K562 (cell line): ENCODE results near the gene SERPINB12. TPM values are rescaled to one million over a fixed set of nuclear protein-coding genes. Genes with fewer than 3 reads are reported as not detected.

Experiments used
- ATAC-seq: fragments of 200-7000 bp; cut with Tn5 transposase; 3 replicates; pipeline ENCODE4 v1.9.1; 2020; ENCODE audit warnings: moderate library complexity
- BruUV-seq: library from RNA; stranded (reverse); fragments of 400-500 nt; replicated peaks from 2 replicates; lab custom pipeline; 2021; lab: Mats Ljungman, UMichigan
- CTCF ChIA-PET: fragments of 300-600 bp; formaldehyde crosslinking; extraction: SDS; loops from one replicate; lab custom pipeline; 2021; ENCODE audit warnings: low intra/inter-chr PET ratio; lab: Yijun Ruan, JAX
- POLR2A ChIA-PET: fragments of 300-600, 350-650 bp; sonication (Branson Sonifier 250); formaldehyde crosslinking; extraction: SDS; loops from one replicate; lab custom pipeline; 2021; ENCODE audit warnings: antibody characterized with exemption, inconsistent platforms; lab: Yijun Ruan, JAX
- DNase-seq, 4 experiments: peaks; one replicate each; pipeline versions ENCODE4 v3.0.0 to v3.0.0-alpha.2; 2011 to 2018; ENCODE audit warnings: low spot score in 3 of 4, mixed read lengths in 3 of 4; ENCODE audit errors: extremely low read depth in 1 of 4
- FAIRE-seq: peaks from 2 replicates; lab custom pipeline; 2011; peaks lifted over from hg19 to GRCh38; lab: Jason Lieb, UNC
- H2AFZ ChIP-seq: 2 replicates; pipeline ENCODE4 v1.6.0; 2011; ENCODE audit warnings: low read depth, low read length, control low read depth, inconsistent platforms
- H3K27ac ChIP-seq: fragments of 200-600 bp; 3 replicates; pipeline ENCODE4 v1.8.0; 2011; ENCODE audit warnings: low read depth, mild to moderate bottlenecking, control low read depth, inconsistent platforms, low read length, moderate library complexity, mixed read lengths; ENCODE audit errors: extremely low read depth
- H3K27me3 ChIP-seq, 2 experiments: fragments of 300-600 bp in 1 of 2; 2 replicates in 1 of 2; 3 replicates in 1 of 2; pipeline versions ENCODE4 v1.6.0 to v1.8.0; 2011; ENCODE audit warnings: inconsistent platforms in 2 of 2, low read length in 2 of 2, mild to moderate bottlenecking in 1 of 2, mixed read lengths in 1 of 2, moderate library complexity in 1 of 2; ENCODE audit not compliant: control insufficient read depth in 2 of 2, insufficient read depth in 2 of 2
- H3K36me3 ChIP-seq: fragments of 300-600 bp; 3 replicates; pipeline ENCODE4 v1.8.0; 2011; ENCODE audit warnings: mild to moderate bottlenecking, low read length, inconsistent platforms; ENCODE audit not compliant: control insufficient read depth, insufficient read depth
- H3K4me1 ChIP-seq, 2 experiments: fragments of 200-600 bp in 1 of 2; replicated peaks in 1 of 2; 2 replicates in 1 of 2; 3 replicates in 1 of 2; pipeline versions ENCODE4 v1.5.1 to v1.8.0; 2011; ENCODE audit warnings: inconsistent platforms in 2 of 2, low read length in 2 of 2, mild to moderate bottlenecking in 1 of 2, mixed read lengths in 1 of 2, moderate library complexity in 1 of 2; ENCODE audit not compliant: control insufficient read depth in 2 of 2, insufficient read depth in 2 of 2
- H3K4me2 ChIP-seq: 2 replicates; pipeline ENCODE4 v1.6.1; 2011; ENCODE audit warnings: low read length, control low read depth, inconsistent platforms, mixed read lengths; ENCODE audit not compliant: insufficient read depth
- H3K4me3 ChIP-seq: fragments of 200-600 bp; sonication (generic), shearing (Covaris generic); 2 replicates; pipeline ENCODE4 v1.5.1; 2016; ENCODE audit warnings: control low read depth, inconsistent platforms
- H3K79me2 ChIP-seq: fragments of 200-600 bp; 3 replicates; pipeline ENCODE4 v1.8.0; 2011; ENCODE audit warnings: low read length, inconsistent platforms; ENCODE audit not compliant: control insufficient read depth, insufficient read depth
- H3K9ac ChIP-seq, 2 experiments: 2 replicates each; pipeline versions ENCODE4 v1.6.0 to v1.6.1; 2011; ENCODE audit warnings: low read depth in 2 of 2, low read length in 2 of 2, control low read depth in 1 of 2, inconsistent platforms in 1 of 2, mild to moderate bottlenecking in 1 of 2, mixed read lengths in 1 of 2; ENCODE audit not compliant: insufficient read depth in 1 of 2
- H3K9me1 ChIP-seq: one replicate; pipeline ENCODE4 v1.6.0; 2011; ENCODE audit warnings: inconsistent platforms, mild to moderate bottlenecking, low read length, moderate library complexity; ENCODE audit not compliant: control insufficient read depth, insufficient read depth
- H3K9me3 ChIP-seq: replicated peaks from 2 replicates; pipeline ENCODE4 v1.5.1; 2011; ENCODE audit warnings: low read depth, low read length, inconsistent platforms; ENCODE audit not compliant: control insufficient read depth, insufficient read depth
- H4K20me1 ChIP-seq: replicated peaks from 2 replicates; pipeline ENCODE4 v1.6.1; 2011; ENCODE audit warnings: low read length, inconsistent platforms, mixed read lengths; ENCODE audit not compliant: control insufficient read depth, insufficient read depth
- BRF1 ChIP-seq: IDR thresholded peaks from 3 replicates; pipeline ENCODE4 v1.6.1; 2011; ENCODE audit warnings: borderline replicate concordance, mild to moderate bottlenecking; ENCODE audit not compliant: insufficient read length; ENCODE audit errors: extremely low read depth
- FOXJ3 ChIP-seq: sonication (generic); formaldehyde crosslinking; IDR thresholded peaks from 2 replicates; pipeline ENCODE4 v1.4.0; 2020; ENCODE audit warnings: mild to moderate bottlenecking, missing genetic modification reagents
- FOXK2 ChIP-seq, 2 experiments: fragments of 450-650 bp; IDR thresholded peaks in 1 of 2; conservative IDR thresholded peaks in 1 of 2; 2 replicates each; pipeline ENCODE4 v1.6.1; 2016; ENCODE audit warnings: low read depth in 2 of 2, mild to moderate bottlenecking in 1 of 2
- ZNF445 ChIP-seq: fragments of 250-450 bp; sonication (Bioruptor Pico); IDR thresholded peaks from 2 replicates; pipeline ENCODE4 v1.4.0; 2020; ENCODE audit warnings: low read depth, mild to moderate bottlenecking, moderate library complexity
- ZNF655 ChIP-seq: fragments of 250-450 bp; sonication (Bioruptor Pico); IDR thresholded peaks from 2 replicates; pipeline ENCODE4 v1.5.0; 2021
- WGBS: fragments of 100-300 bp; shearing (Covaris generic); methylation state at CpG from one replicate; pipeline ENCODE4 v1.1.6; 2016; ENCODE audit warnings: low coverage, mixed read lengths; ENCODE audit not compliant: insufficient coverage; ENCODE audit errors: missing lambda C conversion rate; 5-methylcytosine and 5-hydroxymethylcytosine counted together
- in situ Hi-C: fragments of 300-500 bp; cut with MboI; formaldehyde crosslinking; loops from 4 replicates; pipeline ENCODE4 v1.15.0; 2018; ENCODE audit warnings: inconsistent platforms, mixed read lengths
- intact Hi-C: fragments of 100-400 bp; cut with micrococcal nuclease; formaldehyde crosslinking; loops from 2 replicates; pipeline ENCODE4 v1.14.2; 2022
- polyA plus RNA-seq, 8 experiments: library from polyadenylated mRNA; depleted of rRNA in 4 of 8; stranded (reverse) in 5 of 8; unstranded in 3 of 8; fragments of >200 nt; fragmentation: Nextera tagmentation in 2 of 8; fragmentation: Illumina TruSeq in 1 of 8; extraction: Ambion mirVana in 2 of 8; extraction: Trizol in 1 of 8; gene quantifications; 2 replicates each; pipeline versions ENCODE4 v1.2.1 to v1.2.3, GENCODE V29; 2011 to 2014; ENCODE audit warnings: inconsistent platforms in 1 of 8, missing spikeins in 1 of 8
- total RNA-seq, 7 experiments: library from RNA; depleted of rRNA in 6 of 7; stranded (reverse); fragments of >200 nt in 6 of 7; fragmentation: Illumina TruSeq in 2 of 7; extraction: Trizol in 2 of 7; gene quantifications; 2 replicates each; pipeline versions ENCODE4 v1.2.1 to v1.2.3, GENCODE V29; 2011 to 2021; ENCODE audit warnings: low replicate concordance in 1 of 7
- TF ChIP-seq, protein P1 (sequence below): fragments of 450-650 bp; formaldehyde crosslinking; IDR thresholded peaks from 2 replicates; pipeline ENCODE4 v1.4.0; 2022; ENCODE audit warnings: missing genetic modification characterization
- TF ChIP-seq, protein P2 (sequence below): sonication (generic); formaldehyde crosslinking; IDR thresholded peaks from 2 replicates; pipeline ENCODE4 v1.8.1; 2023; ENCODE audit warnings: mild to moderate bottlenecking, missing genetic modification reagents, moderate library complexity

The SERPINB12 gene
- total and polyA plus RNA-seq, 9 of the 15 experiments (the other 6 are each of a cell fraction or from before 2014, with no cell fraction given): not detected

- no peaks in the 10 kb centered on the region for H3K4me1 ChIP-seq
- FAIRE-seq (no peak), DNase-seq (no peak), ATAC-seq (no peak)
- intact Hi-C loops (no loop called here), in situ Hi-C loops (no loop called here)
- no peak overlapping the region for H3K27ac ChIP-seq
- H3K4me3 ChIP-seq: no peak overlapping the region
- no peaks in the 10 kb centered on the region; a peak in 1 of 5 replicates for H3K27me3 ChIP-seq
- H3K9ac ChIP-seq: no peak overlapping the region
- no peaks in the 10 kb centered on the region for H4K20me1 ChIP-seq
- no peak overlapping the region for H3K4me2 ChIP-seq
- POLR2A ChIA-PET: no interaction called here
- 0% methylated on average over 2 of the region's 4 CpGs for WGBS
- no TSS peak for BruUV-seq
- H3K9me1 ChIP-seq: no peaks in the 10 kb centered on the region
- H3K79me2 ChIP-seq: no peaks in the 10 kb centered on the region
- H3K9me3 ChIP-seq: no peaks in the 10 kb centered on the region
- H2AFZ ChIP-seq: no peak overlapping the region
- H3K36me3 ChIP-seq: no peaks in the 10 kb centered on the region
- TF ChIP-seq BRF1: no peak
- CTCF ChIA-PET: no interaction called here
These were observed 20.1 kb downstream of the SERPINB12 start for GRCh38 chr18:63562284-63562683.

DNA sequence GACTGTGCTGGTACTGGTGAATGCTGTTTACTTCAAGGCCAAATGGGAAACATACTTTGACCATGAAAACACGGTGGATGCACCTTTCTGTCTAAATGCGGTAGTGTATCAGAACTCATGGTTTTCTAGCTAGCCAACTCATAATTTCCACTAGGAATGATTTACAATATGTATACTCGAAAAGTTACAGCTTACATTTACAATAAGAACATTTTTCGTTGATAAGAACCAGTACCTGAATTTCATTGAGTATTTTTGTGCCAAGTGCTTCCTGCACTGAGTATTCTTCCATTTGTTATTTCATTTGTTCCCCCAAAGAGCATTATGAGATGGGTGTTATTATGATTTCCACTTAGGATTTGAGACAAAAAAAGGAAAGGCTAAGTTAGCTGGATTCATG lies 21.9 kb downstream of the SERPINB12 start:
- CTCF ChIA-PET: no interaction called here
- Histone ChIP-seq H3K4me3 (no peak overlapping the region), H3K9ac (no peak overlapping the region)
- intact Hi-C loops: no loop called here
- ATAC-seq (no peak), DNase-seq (no peak)
- TF ChIP-seq FOXJ3 (CRISPR knock-in tag) (no peak), ZNF655 (no peak), ZNF445 (no peak), FOXK2 (conservative IDR thresholded peaks at IDR 0.05 in 1 of 2, IDR thresholded peaks at IDR 0.05 in 1 of 2; ENCODE audit: low read depth in 2 of 2) (no peak)
- TF ChIP-seq, protein P1, sequence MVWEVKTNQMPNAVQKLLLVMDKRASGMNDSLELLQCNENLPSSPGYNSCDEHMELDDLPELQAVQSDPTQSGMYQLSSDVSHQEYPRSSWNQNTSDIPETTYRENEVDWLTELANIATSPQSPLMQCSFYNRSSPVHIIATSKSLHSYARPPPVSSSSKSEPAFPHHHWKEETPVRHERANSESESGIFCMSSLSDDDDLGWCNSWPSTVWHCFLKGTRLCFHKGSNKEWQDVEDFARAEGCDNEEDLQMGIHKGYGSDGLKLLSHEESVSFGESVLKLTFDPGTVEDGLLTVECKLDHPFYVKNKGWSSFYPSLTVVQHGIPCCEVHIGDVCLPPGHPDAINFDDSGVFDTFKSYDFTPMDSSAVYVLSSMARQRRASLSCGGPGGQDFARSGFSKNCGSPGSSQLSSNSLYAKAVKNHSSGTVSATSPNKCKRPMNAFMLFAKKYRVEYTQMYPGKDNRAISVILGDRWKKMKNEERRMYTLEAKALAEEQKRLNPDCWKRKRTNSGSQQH: no peak
- TF ChIP-seq, protein P2, sequence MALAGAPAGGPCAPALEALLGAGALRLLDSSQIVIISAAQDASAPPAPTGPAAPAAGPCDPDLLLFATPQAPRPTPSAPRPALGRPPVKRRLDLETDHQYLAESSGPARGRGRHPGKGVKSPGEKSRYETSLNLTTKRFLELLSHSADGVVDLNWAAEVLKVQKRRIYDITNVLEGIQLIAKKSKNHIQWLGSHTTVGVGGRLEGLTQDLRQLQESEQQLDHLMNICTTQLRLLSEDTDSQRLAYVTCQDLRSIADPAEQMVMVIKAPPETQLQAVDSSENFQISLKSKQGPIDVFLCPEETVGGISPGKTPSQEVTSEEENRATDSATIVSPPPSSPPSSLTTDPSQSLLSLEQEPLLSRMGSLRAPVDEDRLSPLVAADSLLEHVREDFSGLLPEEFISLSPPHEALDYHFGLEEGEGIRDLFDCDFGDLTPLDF (CRISPR knock-in tag): no peak
- TF ChIP-seq, all 486 proteins: peak for 0
- POLR2A ChIA-PET: no interaction called here
- BruUV-seq: no TSS peak
- Histone ChIP-seq H3K9me3 (no peaks in the 10 kb centered on the region), H3K79me2 (no peaks in the 10 kb centered on the region), H3K9me1 (no peaks in the 10 kb centered on the region), H3K27ac (no peak overlapping the region), H3K4me1 (no peaks in the 10 kb centered on the region), H3K4me2 (no peak overlapping the region), H2AFZ (no peak overlapping the region), H4K20me1 (no peaks in the 10 kb centered on the region), H3K27me3 (no peaks in the 10 kb centered on the region; a peak in 1 of 5 replicates), H3K36me3 (no peaks in the 10 kb centered on the region)
- no peak for FAIRE-seq
- WGBS: 0% methylated on average over 4 of the region's 4 CpGs
- in situ Hi-C loops: no loop called here
